T-helper 1 cell treated with Interleukin-12 subunit alpha and Interleukin-12 subunit beta and Interleukin-4 antibody, amounts not matched to agents 30 μg/mL and 1 μg/mL, for 36 hours (primary cell): ENCODE data around the gene ANO10.

Experiments used
- H3K27ac Mint-ChIP-seq: one replicate; pipeline ENCODE4 v1.8.0; 2021; ENCODE audit warnings: mild to moderate bottlenecking, mixed read lengths
- H3K27me3 Mint-ChIP-seq: one replicate; pipeline ENCODE4 v1.8.0; 2021; ENCODE audit warnings: low read depth, mixed read lengths
- H3K36me3 Mint-ChIP-seq: one replicate; pipeline ENCODE4 v1.8.0; 2021; ENCODE audit warnings: low read depth, mixed read lengths
- H3K4me1 Mint-ChIP-seq: one replicate; pipeline ENCODE4 v1.8.0; 2021; ENCODE audit warnings: low read depth, mixed read lengths
- H3K4me3 Mint-ChIP-seq: one replicate; pipeline ENCODE4 v1.8.0; 2021; ENCODE audit warnings: mild to moderate bottlenecking, moderate library complexity, mixed read lengths
- H3K9me3 Mint-ChIP-seq: one replicate; pipeline ENCODE4 v1.8.0; 2021; ENCODE audit warnings: mixed read lengths

Gene ANO10

DNA sequence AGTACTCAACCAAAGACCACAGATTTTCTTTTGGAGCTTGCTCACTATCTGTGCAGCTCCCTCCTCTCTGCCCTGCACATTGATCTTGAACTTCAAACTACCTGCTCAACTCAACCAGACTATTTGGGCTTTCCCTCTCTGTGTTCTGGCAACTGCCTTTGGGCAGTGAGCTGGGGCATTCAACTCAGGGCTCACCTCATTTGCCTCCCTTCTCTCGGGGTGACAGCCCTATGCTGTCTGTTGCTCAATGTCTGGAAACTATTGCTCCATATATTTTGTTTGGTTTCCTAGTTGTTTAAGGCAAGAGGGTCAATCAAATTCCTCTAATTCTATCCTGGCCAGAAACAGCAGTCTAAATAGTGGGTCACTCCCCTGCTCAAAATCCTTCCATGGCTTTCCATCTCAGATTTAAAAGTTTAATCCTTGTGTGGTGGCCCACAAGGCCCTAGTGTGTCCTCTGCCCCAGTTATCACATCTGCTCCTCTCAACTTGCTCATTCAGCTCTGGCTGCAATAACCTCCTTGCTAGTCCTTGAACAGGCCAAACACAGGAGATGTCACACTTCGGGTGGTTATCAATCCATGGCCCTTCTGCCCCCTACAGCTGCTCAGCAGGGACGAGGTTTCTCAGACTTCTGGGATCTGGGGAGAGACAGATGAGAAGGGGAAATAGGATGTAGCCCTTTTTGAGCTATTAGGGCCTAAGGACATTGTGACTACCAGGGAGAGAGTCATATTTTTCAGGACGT, 267.7 kb downstream of the ANO10 start:
- Mint-ChIP-seq H3K36me3 (peaks cover 76% of the 10 kb centered on the region), H3K4me1 (peaks cover 6% of the 10 kb centered on the region), H3K9me3 (peaks cover 57% of the 10 kb centered on the region), H3K27me3 (no peaks in the 10 kb centered on the region), H3K27ac (no peak overlapping the region), H3K4me3 (no peak overlapping the region)

DNA sequence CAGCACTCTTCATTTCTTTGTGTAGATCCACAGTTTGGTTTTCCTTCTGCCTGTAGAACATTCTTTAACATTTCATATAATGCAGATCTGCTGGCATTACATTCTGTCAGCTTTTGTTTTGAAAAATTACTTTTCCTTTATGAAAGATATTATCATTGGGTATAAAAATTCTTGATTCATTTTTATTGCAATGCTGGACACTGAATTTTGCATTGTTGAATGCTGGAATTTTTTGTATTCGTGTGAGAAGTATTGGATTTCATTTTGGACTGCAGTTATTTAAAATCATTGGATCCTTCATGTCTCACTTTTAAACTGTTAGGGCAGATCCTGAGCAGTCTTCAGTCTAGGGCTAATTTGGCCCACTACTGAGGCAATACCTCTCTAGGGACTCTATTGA, 268.4 kb downstream of the ANO10 start:
- Mint-ChIP-seq H3K4me1 (peaks cover 12% of the 10 kb centered on the region), H3K9me3 (peaks cover 57% of the 10 kb centered on the region), H3K4me3 (no peak overlapping the region), H3K27ac (no peak overlapping the region), H3K36me3 (peaks cover 83% of the 10 kb centered on the region), H3K27me3 (no peaks in the 10 kb centered on the region)

DNA sequence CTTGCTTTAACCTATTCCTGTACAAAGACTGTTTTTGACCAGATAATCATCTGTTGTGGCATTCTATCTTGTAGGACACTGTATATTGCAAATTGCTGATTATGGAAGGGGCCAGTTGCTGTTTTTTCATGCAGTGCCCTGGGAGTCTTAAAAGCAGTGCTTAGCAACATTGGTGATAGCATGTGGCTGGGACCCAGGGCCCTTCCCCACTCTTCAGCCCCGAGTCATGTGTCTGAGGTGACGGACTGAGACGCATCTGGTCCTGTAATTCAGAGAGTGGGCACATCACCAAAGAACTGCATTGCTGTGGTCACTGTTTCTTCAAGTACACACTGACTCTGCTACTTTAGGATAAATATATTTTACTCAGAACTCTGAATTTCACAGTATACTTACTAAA, 272.1 kb downstream of the ANO10 start:
- Mint-ChIP-seq H3K4me1 (peaks cover 43% of the 10 kb centered on the region), H3K27me3 (no peaks in the 10 kb centered on the region), H3K4me3 (no peak overlapping the region), H3K27ac (no peak overlapping the region), H3K36me3 (peaks cover 90% of the 10 kb centered on the region), H3K9me3 (peaks cover 38% of the 10 kb centered on the region)

DNA sequence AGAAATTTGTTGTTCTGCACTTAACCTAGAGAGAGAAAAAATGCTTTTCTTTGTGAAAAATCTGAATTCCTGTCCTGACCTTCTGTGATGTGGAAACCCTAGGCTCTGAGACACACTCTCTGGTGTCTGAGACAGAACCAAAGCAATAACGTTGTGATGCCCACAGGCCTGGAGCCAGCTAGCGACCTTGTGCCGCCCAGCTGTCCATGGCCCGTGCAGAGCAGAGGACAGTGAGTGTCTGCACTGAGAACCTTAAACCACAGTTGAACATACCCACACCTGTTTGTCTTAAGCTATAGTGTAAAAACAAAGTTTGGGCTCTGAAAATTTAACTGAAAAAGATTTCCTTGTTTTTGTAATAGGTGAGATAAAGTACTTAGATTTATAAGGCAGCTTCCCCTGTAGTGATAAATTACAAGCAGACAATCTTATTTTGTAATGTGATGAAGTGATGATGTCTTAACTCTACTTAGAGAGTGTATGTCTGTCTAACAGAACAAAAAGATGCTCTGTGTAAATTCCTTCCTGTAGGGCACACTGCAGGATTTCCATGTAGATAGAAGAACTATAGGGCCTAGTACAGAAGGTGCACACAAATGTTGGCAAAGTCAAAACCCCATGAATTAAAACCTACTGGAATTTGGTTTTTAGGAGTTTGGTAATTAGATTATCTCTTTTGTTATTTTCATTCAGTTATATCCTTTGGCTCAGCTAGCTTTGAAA, 272.8 kb downstream of the ANO10 start:
- H3K9me3 Mint-ChIP-seq = peaks cover 31% of the 10 kb centered on the region
- peak overlapping the region; percentile 56 for H3K27ac Mint-ChIP-seq
- H3K4me3 Mint-ChIP-seq = no peak overlapping the region
- H3K36me3 Mint-ChIP-seq = peaks cover 90% of the 10 kb centered on the region
- peaks cover 48% of the 10 kb centered on the region for H3K4me1 Mint-ChIP-seq
- no peaks in the 10 kb centered on the region for H3K27me3 Mint-ChIP-seq

DNA sequence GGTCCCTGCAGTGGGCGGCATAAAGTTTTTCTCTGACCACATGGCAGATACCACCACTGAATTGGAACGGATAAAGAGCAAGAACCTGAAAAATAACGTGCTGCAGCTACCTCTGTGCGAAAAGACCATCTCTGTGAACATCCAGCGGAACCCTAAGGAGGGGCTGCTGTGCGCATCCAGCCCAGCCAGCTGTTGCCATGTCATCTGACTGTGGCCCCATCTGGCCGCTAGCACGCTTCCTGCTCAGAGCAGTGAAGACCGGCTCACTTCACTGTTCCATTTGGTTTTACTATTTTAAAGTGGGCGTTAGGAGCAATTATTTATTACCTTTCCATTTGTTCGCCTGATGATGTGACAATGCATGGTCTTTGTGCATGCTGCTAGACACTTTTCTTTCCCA, 273.5 kb downstream of the ANO10 start:
- H3K27me3 Mint-ChIP-seq = no peaks in the 10 kb centered on the region
- H3K27ac Mint-ChIP-seq = peak overlapping the region; percentile 56
- no peak overlapping the region for H3K4me3 Mint-ChIP-seq
- H3K9me3 Mint-ChIP-seq = peaks cover 25% of the 10 kb centered on the region
- H3K36me3 Mint-ChIP-seq = peaks cover 90% of the 10 kb centered on the region
- peaks cover 55% of the 10 kb centered on the region for H3K4me1 Mint-ChIP-seq

DNA sequence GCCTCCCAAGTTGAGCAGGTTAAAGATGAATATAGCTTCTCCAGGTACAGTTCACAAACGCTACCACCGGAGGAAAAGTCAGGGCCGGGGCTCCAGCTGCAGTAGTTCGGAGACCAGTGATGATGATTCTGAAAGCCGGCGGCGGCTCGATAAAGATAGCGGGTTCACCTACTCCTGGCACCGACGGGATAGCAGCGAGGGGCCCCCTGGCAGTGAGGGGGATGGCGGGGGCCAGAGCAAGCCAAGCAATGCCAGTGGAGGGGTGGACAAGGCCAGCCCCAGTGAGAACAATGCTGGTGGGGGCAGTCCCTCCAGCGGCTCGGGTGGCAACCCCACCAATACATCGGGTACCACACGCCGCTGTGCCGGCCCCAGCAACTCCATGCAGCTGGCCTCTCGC, 274.0 kb downstream of the ANO10 start:
- H3K4me1 Mint-ChIP-seq = peaks cover 61% of the 10 kb centered on the region
- H3K27ac Mint-ChIP-seq = peak overlapping the region; percentile 89
- peak overlapping the region; percentile 58 for H3K4me3 Mint-ChIP-seq
- peaks cover 91% of the 10 kb centered on the region for H3K36me3 Mint-ChIP-seq
- peaks cover 19% of the 10 kb centered on the region for H3K9me3 Mint-ChIP-seq
- no peaks in the 10 kb centered on the region for H3K27me3 Mint-ChIP-seq

DNA sequence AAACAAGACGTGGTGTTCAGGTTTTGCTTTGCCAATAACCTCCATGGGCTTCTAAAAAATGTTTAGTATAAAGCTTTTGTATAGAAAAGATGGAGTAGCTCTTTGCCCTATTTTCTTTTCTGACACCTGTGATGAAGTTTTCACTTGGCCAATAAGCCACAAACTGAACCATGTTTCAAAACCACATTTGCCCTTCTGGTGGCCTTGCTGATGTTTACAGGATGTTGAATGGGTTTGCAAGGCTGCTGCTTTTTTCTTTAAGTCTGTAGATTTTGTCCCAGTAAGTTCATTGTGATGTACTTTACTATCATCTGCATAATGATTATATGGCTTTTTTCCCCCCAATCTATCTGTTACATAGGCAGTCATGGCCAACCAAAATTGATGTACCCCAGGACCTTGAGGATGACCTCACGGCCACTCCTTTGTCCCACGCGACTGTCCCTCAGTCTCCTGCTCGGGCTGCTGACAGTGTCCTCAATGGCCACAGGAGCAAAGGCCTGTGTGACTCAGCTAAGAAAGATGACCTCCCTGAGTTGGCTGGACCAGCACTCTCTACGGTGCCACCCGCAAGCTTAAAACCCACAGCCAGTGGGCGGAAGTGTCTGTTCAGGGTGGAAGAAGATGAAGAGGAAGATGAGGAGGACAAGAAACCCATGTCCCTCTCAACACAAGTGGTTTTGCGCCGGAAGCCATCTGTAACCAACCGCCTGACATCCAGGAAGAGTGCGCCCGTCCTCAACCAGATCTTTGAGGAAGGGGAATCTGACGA, 274.6 kb downstream of the ANO10 start:
- Mint-ChIP-seq H3K36me3 (peaks cover 91% of the 10 kb centered on the region), H3K27ac (peak overlapping the region; percentile 89), H3K27me3 (no peaks in the 10 kb centered on the region), H3K9me3 (peaks cover 16% of the 10 kb centered on the region), H3K4me3 (peak overlapping the region; percentile 58), H3K4me1 (peaks cover 67% of the 10 kb centered on the region)

DNA sequence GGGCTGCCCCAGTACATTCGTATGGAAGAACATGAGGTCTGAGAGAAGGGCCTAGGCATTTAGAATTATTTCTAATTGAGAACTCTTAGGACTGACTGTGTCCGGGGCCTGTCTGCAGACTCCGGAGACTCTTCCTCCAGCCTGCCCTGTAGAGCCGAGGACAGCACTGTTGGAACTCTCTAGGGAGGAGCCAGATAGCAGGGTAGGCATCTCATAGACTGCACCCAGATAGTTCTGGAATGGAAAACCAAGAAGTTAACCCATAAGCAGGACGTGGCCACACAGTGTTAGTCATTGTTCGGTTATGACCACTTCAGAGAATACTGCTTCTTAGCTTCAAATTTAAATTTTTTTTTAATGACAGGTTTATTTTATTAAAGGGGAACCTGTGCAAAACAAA, 275.9 kb downstream of the ANO10 start:
- peaks cover 68% of the 10 kb centered on the region for H3K4me1 Mint-ChIP-seq
- H3K9me3 Mint-ChIP-seq = peaks cover 5% of the 10 kb centered on the region
- H3K27me3 Mint-ChIP-seq = no peaks in the 10 kb centered on the region
- H3K4me3 Mint-ChIP-seq = peak overlapping the region; percentile 44
- H3K27ac Mint-ChIP-seq = peak overlapping the region; percentile 89
- peaks cover 79% of the 10 kb centered on the region for H3K36me3 Mint-ChIP-seq

DNA sequence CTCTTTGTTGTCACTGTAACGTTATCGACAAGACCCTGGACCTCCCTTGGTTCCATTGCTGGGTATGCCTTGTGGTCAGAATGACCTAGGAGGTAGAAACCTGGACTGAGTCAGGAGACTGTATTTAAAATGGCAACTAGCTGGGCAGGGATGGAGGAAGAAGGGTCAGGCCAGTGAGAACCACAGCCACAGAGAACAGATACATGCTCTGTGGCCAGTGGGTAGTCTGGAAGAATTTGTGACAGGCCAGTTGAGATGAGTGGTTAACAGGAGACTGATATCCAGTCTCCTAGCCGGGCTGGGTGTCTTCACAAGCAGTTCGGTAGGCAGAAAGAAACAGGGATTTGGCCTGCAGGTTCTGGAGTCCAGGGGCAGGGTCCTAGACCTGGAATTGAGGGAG, 276.6 kb downstream of the ANO10 start:
- H3K4me1 Mint-ChIP-seq = peaks cover 66% of the 10 kb centered on the region

DNA sequence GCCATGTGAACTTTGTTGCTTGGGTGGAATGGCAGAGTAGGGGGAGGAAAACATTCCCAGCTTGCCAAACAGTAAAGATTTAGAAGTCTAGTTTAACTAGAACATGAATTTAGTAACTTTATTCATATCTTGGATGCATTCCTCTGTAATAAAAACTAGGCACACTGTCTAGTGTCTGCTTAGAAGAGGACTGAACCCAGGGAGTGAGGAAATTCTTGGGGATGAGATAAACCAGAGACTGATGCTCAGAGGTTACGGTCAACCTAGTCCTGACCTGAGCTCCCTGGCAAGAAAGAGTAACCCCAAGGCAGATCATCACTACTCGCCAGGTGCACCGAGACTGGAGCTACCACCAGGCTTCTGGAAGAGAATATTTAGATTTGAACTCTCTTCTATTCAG, 277.3 kb downstream of the ANO10 start:
- peak overlapping the region; percentile 55 for H3K27ac Mint-ChIP-seq
- H3K9me3 Mint-ChIP-seq = peaks cover 10% of the 10 kb centered on the region
- peaks cover 75% of the 10 kb centered on the region for H3K36me3 Mint-ChIP-seq
- H3K4me1 Mint-ChIP-seq = peaks cover 66% of the 10 kb centered on the region
- H3K27me3 Mint-ChIP-seq = no peaks in the 10 kb centered on the region
- no peak overlapping the region for H3K4me3 Mint-ChIP-seq

More for the DNA sequence above, 276.6 kb downstream of the ANO10 start:
- H3K27me3 Mint-ChIP-seq = no peaks in the 10 kb centered on the region
- H3K27ac Mint-ChIP-seq = peak overlapping the region; percentile 89
- peaks cover 5% of the 10 kb centered on the region for H3K9me3 Mint-ChIP-seq
- H3K4me3 Mint-ChIP-seq = peak overlapping the region; percentile 44
- H3K36me3 Mint-ChIP-seq = peaks cover 75% of the 10 kb centered on the region

DNA sequence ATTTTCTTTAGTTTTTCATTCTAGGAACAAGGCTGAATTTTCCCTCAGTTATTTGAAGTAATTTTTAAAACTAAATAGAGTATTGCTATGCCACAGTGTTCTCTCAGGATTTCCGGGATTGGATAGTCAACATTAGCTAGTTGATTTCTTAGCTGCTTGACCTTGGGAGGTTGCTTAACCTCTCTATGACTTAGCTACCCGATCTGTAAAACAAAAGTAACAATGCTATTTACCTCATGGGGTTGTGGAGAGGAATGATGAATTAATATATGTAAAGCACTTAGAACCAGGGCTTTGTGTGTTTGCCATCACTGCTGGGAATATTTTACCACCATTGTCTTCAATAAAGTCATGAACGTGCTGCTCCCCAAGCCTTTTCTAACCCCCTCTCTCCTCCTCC, 278.0 kb downstream of the ANO10 start:
- Mint-ChIP-seq H3K4me1 (peaks cover 61% of the 10 kb centered on the region), H3K9me3 (peaks cover 13% of the 10 kb centered on the region), H3K27me3 (no peaks in the 10 kb centered on the region), H3K27ac (peak overlapping the region; percentile 7), H3K4me3 (no peak overlapping the region), H3K36me3 (peaks cover 75% of the 10 kb centered on the region)

DNA sequence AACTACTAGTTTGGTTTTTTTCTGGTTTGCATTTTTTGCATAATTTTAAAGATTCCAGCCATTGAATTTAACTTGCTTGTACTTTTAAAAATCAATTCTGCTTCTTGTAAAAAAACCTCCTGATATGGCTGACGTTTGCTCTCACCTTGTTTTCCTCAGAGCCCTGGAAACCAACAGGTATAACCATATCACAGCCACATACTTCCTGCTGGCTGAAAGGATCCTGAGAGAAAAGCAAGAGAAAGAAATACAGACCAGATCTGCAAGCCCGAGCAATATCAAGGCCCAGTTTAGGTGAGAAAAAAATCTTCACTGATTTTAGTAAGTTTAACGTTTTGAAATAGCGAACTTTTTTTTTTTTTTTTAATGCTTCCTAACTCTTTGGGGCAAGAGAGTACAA, 278.6 kb downstream of the ANO10 start:
- peak overlapping the region; percentile 26 for H3K27ac Mint-ChIP-seq
- H3K4me1 Mint-ChIP-seq = peaks cover 57% of the 10 kb centered on the region
- H3K27me3 Mint-ChIP-seq = no peaks in the 10 kb centered on the region
- peak overlapping the region; percentile 21 for H3K4me3 Mint-ChIP-seq
- peaks cover 19% of the 10 kb centered on the region for H3K9me3 Mint-ChIP-seq
- peaks cover 75% of the 10 kb centered on the region for H3K36me3 Mint-ChIP-seq

DNA sequence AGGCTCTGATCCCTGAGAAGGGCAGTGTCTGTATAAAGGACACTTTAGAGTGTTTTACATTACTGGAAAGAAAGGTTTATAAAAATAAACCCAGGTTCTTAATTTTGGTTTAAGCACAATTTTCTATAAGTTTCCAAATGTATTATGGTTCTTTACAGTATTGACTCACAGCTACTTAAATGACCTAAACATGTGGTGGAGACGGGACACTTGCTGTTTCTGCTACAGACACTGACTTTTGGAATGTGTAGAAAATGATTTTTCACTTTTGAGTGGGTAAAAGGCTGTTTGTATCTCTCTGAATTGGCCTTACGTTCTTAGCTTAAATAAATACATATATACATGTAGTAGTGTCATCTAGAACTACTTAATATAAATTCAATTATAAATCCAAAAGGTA, 280.0 kb downstream of the ANO10 start:
- Mint-ChIP-seq H3K36me3 (peaks cover 75% of the 10 kb centered on the region), H3K27ac (no peak overlapping the region), H3K4me3 (no peak overlapping the region)

DNA sequence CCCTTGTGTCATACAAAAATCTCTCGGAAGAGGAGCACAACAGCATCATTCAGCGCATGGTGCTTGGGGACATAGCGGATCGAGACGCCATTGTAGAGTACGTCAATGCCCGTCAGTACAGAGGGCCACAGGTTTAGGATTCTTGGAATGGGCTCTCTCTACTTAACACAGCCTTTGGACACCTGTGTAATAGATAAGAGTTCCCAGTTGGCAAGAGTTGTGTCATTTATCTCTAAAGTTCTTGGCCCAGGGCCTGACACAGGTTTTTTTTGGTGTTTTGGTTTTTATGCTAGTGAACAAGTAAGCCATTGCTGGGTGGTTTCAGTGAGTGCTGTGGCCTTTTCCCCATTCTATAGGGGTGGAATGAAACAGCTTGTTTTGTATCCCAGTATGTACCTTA, 281.4 kb downstream of the ANO10 start:
- Mint-ChIP-seq H3K27me3 (no peaks in the 10 kb centered on the region), H3K9me3 (peaks cover 31% of the 10 kb centered on the region), H3K4me3 (no peak overlapping the region), H3K27ac (no peak overlapping the region), H3K4me1 (peaks cover 32% of the 10 kb centered on the region), H3K36me3 (peaks cover 79% of the 10 kb centered on the region)

More for the DNA sequence above, 280.0 kb downstream of the ANO10 start:
- peaks cover 45% of the 10 kb centered on the region for H3K4me1 Mint-ChIP-seq
- H3K9me3 Mint-ChIP-seq = peaks cover 18% of the 10 kb centered on the region
- H3K27me3 Mint-ChIP-seq = no peaks in the 10 kb centered on the region
